Dermis blood vessel endothelial cell (primary cell): ENCODE data around the gene RASA3. TPM values are rescaled to one million over a fixed set of nuclear protein-coding genes. Genes with fewer than 3 reads are reported as not detected.
"Not testable (repeated sequence)": the region's sequence is repeated elsewhere in the genome, so short reads cannot be mapped to it uniquely, and the experiment has no call there.

Experiments
- DNase-seq: peaks from one replicate; pipeline ENCODE4 v3.0.0; 2010
- total RNA-seq: library from RNA; depleted of rRNA; stranded (reverse); fragments of >200 nt; gene quantifications from 2 replicates; pipeline ENCODE4 v1.2.3, GENCODE V29; 2014

The RASA3 gene
- total RNA-seq, 1 donor from 2014 or later = 35.4 TPM

DNA sequence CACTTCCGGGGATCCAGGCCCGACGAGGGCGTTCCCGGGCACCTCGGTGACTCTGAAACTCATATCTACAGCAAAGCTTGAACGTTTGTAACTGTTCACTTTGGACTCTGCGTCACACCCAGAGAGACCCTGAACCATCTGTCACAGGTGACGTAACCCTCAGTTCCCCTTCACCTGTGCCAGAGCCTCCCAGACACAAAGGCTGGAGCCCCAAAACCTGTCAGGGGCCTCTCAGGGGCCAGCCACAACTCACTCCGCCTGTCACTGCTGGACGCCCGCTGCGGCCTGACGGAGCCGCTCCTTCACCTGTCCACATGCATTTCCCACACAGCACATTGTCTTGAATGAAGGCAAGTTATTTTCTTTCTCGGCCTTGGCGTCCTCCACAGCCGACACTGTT lies 8.0 kb downstream of the RASA3 start:
- DNase-seq = no peak

DNA sequence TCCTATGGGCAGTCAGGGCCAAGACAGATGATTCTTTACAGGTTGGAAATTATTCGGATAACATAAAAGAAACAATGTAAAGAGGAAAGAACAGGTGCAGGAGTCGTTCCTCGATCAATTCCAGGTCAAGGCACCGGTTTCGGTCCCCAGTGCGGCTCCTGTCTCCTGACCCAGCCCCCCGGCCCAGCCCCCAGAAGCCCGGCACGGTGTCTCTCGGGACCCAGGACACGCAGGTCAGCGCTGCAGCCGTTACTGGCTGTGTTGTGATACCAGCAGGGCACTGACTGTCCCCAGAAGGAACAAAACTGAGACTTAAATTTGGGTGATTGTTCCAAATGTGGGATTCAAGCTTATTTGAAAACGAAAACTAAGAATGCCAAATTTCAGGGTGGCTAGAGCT lies 8.5 kb downstream of the RASA3 start:
- DNase-seq = no peak

DNA sequence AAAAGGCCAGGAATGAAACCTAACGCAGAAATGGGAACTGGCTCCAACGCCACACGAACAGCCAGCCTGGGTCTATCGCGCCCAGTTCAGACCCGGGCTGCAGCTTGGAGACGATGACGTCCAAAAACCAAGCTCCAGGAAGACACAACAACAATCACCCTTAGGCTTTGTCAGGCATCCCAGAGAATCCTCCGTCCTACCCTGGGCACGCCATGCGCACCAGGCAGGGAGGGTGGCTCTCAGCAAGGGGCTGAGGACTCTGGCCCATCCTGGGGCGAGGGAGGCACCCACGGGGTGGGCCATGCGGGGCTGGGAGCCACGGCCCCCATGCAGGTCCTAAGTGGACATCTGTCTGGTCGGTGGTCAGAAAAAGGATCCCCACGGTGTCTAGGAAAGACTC lies 9.0 kb downstream of the RASA3 start:
- no peak for DNase-seq

DNA sequence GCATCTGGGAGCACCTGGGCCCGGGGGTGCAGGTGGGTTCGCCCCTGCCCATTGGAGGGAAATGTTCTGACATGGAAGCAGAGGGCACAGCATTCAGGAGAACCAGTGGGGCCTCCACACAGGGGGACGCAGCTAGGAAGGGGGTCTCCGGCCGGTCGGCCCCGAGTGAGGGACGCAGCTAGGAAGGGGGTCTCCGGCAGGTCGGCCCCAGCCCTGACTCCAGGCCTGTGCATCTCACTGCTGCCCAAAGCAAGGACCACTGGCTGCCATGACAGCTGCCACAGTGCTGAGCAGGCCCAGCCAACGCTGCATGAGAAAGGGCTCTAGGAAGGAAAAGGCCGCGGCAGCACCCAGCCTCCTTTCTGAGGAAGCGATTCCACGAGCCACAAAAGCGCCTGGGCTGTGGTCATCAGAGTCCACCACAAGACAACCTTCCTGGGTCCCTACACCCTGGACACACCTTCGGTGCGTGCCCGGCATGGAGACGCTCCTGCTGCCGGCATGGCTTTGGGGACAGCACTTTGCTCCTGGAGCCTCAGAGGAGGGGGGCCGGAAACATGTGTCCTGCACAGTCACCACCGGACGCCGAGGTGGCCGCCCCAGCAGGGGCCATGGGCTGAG lies 9.7 kb downstream of the RASA3 start:
- no peak for DNase-seq

DNA sequence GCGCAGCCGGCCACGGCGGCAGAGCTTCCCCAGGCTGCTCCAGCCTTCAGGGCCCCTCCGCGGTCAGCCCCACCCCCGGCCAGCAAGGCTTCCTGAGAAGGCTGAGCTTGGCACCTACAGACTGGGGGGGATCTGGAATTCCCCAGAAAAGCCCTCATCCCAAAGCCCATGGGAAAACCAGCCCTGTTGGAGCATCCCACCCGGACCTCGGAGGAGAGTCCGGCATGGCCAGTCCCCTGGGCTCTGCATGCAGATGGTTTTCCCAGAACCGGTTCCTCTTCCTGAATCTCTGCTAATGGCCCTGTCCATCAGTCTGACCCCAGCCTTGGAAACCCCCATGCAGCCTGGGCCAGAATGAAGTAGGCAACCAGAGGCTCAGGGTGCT lies 10.3 kb downstream of the RASA3 start:
- no peak for DNase-seq

DNA sequence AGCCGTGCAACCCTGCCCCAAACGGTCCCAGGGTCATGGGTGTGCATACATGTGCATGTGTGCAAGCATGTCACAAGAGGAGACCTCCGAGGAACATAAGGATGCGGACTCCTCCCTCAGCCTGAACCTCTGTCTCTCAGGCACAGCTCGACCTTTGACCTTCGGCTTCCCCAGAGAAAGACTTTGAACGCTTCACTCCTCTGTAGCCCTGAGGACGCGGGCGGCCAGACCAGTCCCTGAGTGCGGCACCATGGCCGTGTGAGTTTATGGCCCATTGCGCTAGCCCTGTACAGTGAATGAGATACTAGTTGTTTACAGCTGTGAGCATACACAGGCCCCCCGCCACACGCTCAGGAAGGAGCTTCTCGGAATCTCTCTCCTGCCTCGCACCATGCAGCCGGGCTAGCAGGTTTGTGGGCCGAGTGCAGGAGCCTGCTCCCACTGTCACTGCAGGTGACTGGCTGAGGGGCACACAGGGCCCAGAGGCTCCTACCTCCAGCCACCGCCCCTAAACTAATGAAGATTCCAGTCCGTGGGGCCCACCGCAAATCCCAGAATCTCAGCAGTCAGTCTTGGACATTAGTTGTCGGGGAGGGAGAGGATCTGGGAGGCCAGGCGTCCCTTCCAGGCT lies 10.8 kb downstream of the RASA3 start:
- DNase-seq = no peak

DNA sequence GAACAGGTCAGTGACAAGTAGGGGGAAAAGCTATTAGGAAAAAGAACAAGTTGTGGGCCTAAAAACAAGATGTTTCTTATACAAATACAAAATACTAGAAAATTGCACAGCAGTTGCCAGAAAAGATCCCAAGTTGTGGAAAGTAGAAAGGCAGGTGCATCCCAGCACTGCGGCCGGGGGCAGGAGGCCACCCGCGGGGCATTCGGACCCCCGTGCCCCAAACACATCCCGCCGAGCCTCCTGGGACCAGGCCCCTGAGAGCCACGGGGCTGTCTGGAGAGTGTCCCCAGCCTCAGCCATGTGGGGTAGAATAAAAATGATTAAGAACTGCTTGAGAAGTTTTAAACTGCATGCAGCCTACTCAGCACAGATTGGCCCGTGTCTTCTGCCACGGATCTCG lies 11.4 kb downstream of the RASA3 start:
- no peak for DNase-seq

DNA sequence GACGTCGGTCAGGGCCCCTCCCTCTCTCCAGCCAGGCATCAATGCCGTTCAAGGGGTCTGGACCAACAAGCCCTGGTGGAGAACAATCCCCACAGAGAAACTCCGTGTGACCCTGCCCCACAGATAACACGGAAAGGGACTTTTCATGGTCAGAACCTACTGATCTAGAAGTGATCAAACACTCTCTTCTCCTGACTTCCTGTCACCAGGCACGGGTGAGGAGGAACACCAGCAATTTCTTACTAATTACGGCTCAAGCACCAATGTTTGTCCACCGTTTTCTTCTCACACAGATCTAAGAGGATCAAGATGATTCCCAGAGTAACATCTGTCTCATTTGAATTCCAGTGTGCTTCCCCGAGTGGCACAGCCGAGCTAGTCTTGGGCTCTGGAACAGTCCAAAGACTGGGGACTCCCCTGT lies 11.8 kb downstream of the RASA3 start:
- peak; percentile 29 for DNase-seq

DNA sequence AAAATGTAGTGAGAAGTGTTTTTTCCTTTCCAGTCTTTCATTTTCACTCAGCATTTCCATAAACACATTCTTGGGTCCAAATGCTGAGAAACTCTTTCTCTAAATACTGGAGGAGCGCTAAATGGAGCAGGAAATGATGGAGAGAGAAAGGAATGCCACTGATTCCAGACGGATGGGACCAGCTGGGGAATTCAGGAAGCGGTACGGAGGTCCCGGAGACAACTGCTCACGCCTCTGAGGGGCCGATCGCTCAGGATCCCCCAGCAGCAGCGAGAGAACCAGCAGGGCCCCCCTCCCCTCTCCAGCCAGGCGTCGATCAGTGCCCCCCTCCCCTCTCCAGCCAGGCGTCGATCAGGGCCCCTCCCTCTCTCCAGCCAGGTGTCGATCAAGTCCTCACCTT lies 13.2 kb downstream of the RASA3 start:
- DNase-seq = peak; percentile 95

DNA sequence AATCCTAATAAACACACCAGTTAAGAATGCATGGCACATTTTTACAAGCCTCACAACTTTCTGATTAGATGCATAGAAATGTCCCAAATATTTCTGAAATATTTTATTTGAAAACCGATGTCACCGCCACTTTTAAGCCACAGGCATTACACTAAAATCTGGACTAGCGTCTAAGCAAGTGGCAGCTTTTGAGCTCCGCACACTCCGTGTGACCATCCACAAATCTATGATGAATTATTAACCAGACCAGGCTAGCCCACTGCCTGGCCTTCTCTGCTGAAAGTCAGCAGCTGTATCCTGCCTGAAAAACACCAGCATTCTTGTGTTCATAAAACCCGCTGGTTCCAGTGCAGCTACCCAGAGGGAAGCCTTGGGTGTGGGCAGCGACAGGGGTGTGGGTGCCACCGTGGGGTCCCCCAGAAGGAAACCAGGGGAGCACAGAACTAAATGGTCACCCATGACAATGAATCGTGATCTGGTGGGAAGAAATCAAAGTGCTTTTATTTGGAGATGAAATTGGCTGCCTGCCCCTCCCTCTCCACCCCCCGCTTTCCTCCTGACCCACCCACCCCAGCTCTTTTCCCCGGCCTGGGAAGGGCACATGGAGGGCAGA lies 13.8 kb downstream of the RASA3 start:
- DNase-seq = peak; percentile 90

DNA sequence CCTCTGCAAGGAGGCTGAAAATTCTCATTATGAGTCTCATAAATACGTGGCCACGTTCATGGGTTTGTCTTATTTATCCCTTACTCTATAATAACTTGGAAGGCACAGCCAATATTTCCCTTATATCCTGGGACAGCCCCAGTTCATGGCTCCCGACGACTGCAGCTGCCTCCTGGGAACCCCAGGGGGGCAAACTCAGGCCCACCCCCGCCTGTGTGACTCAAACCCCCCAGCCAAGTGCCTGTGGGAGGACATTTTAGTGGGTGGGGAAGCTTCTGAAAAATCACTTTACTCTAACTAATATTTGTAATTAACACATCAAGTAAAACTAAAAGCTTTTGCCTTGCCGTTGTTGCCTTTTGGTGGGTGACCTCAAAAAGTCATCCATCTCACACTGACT lies 14.3 kb downstream of the RASA3 start:
- no peak for DNase-seq

DNA sequence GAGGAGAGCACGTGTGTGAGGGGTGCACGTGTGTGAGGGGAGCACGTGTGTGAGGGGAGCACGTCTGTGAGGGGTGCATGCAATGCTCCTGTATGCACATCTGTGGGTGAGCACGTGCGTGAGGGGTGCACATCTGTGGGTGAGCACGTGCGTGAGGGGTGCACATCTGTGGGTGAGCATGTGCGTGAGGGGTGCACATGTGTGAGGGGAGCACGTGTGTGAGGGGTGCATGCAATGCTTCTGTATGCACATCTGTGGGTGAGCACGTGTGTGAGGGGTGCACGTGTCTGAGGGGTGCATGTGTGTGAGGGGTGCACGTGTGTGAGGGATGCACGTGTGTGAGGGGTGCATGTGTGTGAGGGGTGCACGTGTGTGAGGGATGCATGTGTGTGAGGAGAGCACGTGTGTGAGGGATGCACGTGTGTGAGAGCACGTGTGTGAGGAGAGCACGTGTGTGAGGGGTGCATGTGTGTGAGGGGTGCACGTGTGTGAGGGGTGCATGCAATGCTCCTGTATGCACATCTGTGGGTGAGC lies 15.0 kb downstream of the RASA3 start:
- DNase-seq = not testable (repeated sequence)

DNA sequence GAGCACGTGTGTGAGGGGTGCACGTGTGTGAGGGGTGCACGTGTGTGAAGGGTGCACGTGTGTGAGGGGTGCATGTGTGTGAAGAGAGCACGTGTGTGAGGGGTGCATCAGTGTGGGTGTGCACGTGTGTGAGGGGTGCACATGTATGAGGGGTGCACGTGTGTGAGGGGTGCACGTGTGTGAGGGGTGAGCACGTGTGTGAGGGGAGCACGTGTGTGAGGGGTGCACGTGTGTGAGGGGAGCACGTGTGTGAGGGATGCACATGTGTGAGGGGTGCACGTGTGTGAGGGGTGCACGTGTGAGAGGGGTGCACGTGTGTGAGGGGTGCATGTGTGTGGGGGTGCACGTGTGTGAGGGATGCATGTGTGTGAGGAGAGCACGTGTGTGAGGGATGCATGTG lies 15.7 kb downstream of the RASA3 start:
- no peak for DNase-seq

DNA sequence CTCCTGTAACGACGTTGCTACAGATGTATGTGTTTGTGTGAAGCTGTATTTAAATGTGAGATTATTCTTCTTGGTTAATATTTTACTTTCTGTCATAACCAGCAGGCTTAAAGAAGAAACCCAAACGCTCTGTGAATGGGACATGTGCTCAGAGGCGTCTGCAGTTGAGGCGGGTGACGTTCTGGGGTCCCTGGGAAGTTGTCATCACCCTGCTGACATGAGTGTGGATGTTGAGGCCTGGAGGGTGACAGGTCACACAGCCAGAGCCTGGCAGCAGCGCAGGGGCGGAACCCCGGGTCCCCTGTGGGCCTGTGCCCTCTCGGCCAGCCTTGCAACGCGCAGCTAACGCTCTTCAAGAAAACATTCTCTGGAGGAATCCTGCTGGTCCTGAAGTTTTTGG lies 16.6 kb downstream of the RASA3 start:
- no peak for DNase-seq

DNA sequence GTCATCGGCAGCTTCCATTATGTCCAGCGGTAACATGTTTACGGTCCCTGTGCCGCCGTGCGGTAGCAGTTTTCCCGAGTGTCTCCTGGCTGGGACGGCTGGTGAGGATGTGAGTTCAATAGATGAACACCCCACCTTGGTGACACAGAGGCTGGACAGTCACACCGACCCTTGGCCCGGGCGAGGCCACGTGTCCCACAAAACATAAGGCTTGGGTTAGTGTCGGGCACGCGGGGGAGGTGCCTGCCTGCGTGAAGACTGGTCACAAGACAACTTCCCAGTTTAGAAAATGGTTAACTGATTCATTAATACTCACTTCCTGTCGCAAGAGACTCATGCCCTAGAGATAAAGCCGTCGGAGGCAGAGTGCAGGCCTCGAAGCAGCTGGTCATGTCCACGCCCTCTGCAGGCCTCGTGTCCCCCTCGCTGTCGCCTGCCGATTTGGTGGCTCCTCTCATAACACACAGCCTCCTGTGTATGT lies 17.2 kb downstream of the RASA3 start:
- DNase-seq = peak; percentile 89

DNA sequence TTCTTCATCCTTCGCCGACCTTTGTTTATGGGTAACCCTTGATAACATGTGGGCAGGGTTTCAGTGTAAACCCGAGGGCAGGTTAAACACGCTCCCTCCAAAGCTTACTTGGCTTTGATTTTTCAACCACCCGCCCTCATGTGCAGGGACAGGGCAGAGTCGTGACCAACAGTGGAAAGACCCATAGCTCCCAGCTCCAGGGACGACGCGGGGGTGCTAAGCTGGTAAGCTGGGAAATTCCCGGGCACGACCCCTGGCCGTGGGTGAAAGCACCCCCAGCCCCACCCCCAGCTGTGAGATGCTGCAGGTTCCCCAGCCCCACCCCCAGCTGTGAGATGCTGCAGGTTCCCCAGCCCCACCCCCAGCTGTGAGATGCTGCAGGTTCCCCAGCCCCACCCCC lies 17.8 kb downstream of the RASA3 start:
- DNase-seq = not testable (repeated sequence)

DNA sequence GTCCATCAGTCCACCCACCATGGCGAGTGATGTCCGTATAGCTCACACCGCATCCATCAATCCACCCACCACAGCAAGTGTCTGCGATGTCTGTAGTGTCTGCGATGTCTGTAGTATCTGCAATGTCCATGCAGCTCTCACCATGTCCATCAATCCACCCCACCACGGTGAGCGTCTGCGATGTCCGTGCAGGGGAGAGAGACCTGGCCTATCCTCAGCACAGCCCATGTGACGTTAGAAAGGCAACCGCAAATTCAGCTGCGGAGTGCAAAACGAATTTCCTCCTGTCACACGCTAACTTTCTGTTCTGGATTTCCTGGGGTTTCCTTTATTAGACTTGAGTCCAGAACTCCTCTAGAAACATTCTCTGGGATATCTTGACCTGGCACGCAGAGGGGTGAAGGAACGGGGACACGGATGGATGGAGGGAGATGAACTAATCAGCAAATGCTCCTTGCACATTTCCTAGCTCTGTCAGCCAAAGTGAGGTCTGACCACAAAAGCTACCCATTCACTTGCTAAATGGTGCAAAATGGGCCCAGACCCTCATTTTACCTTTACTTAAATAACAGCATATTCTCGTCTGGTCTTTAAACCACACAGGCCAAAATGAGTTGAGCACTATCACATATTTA lies 18.3 kb downstream of the RASA3 start:
- DNase-seq = no peak

DNA sequence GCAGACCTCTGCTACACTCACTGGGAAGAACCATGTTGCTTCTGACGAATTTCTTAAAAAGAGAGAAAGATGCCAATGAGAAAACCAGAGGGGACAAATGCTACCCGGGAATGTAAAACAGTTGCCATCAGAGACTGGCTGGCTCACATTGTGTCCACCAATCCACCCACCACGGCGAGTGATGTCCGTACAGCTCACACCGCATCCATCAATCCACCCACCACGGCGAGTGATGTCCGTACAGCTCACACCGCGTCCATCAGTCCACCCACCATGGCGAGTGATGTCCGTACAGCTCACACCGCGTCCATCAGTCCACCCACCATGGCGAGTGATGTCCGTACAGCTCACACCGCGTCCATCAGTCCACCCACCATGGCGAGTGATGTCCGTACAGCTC lies 19.0 kb downstream of the RASA3 start:
- DNase-seq = not testable (repeated sequence)

DNA sequence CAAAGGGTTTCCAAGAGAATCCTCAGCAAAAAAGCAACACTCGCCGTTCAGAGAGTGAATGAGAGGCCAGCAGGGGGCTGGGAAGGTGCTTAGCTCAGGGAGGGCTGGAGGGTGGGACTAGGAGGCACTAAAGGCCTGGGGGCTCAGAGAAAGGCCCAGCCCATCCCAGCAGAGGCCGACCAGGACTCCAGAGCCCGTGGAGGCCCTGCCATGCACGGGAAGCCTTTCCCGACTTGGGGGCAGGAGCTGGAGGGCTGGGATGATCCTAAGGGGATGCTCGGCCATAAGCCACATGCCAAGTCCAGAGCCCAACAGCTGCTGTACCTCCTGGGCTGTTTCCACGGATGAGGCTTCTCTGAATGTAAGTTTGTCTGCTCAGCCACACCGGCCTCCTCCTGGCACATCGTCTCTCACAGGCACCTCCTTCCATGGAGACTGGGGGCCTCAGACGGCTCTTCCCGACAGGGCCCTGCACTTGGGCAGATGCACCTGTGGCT lies 19.5 kb downstream of the RASA3 start:
- no peak for DNase-seq

DNA sequence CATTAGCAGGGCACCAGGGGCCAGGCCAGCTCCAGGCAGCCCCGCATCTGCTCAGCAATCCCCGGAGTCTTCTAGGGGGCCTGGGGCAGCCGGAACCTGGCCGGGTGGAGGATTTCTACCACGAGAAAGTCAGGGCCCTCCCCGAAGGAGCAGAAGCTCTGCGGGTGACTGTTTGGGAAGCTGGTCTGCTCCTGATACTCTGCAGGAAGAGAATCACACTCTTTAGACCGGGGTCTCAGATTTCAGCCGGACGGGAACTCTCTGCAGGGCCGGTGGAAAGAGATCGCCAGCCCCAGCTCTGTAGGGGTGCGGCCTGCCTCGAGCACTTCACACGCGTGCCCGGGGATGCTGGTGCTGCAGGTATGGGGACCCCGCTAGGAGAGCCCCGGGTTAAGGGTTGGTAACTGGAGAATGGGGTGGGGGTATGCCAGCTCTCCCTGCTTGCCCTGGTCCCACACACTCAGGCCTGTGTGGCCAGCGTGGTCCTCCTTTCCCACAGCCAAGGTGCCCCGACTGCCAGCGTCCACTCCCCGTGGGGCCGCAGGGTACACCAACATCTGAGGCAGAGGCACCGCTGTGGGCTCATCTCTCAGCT lies 20.1 kb downstream of the RASA3 start:
- DNase-seq = no peak

DNA sequence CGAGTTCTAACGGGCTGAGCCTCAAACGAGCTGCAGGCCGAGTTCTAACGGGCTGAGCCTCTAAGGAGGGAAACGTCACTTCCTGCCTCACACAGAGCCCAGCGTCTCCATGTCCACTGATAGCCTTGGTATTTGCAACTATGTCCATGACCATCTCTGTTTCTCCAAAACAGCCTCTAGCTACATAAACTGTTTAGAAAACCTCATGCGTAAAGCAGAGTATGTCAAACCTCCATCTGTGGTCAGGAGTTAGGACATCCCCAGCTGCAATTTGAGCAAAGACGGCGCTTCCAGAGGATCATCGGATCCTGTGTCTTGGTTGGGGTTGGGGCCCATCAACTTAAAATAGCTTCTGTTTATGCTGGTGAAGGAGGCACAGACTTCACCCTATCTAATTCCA lies 20.8 kb downstream of the RASA3 start:
- DNase-seq = no peak

DNA sequence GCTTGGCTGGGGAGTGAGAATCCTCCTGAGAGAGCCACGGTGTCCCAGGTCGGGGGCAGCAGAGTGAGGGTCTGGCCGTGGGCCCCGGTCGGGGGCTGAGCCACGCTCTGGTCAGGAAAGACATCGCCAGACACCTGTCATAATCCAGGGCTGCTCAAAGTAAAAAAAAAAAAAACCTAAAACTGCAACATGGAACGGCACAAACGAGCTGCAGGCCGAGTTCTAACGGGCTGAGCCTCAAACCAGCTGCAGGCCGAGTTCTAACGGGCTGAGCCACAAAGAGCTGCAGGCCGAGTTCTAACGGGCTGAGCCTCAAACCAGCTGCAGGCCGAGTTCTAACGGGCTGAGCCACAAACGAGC lies 21.6 kb downstream of the RASA3 start:
- DNase-seq = not testable (repeated sequence)
